CD4-positive, alpha-beta T cell treated with Interleukin-12 subunit alpha and Interleukin-12 subunit beta, for 1 hour (primary cell): ENCODE data around the gene GDPD4.

ENCODE experiments used
- DNase-seq: peaks from one replicate; pipeline ENCODE4 v3.0.0-alpha.2; 2020

Gene GDPD4

DNA sequence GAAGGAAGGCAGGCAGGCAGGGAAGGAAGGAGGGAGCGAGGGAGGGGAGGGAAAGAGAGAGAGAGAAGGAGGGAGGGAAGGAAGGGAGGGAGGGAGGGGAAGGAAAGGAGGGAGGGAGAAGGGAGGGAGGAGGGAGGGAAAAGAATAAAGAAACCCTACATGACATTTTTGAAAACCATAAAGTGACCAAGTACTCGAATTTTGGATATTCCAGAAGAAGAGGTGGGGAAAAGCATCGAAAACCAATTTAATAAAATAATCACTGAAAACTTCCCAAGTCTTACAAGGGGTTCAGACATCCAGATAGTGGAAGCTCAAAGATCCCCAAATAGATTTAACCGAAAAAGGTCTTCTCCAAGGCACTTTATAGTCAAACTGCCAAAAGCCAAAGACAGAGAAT is 11.7 kb downstream of the GDPD4 start:
- no peak for DNase-seq

DNA sequence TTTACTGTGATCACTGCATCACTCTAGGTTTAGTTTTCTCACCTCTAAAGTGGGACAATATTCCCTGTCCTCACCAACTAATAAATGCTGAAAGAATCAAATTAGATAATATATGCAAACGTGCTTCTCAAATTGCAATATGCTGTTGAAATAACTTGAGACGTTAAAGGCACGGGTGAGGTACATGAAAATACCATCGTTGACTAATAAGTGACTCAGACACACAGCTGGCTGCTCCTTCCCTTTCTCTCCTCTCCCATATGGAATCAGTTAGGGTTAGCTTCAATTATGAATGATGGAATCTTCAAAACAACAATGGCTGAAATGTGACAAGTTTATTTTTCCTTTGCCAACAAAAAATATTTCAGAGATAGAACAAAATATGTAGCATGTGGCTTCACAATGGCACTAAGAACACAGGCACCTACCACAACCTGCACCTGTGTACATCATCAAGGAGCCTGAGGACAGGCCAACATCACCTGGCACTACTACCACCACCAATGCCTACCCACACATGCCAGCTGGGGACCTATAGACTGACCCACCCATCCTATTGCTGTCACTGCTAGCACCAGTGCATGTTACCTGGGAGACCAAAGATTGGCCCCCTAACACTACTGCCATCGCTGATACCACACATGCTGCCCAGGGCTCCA is 13.7 kb downstream of the GDPD4 start:
- no peak for DNase-seq

DNA sequence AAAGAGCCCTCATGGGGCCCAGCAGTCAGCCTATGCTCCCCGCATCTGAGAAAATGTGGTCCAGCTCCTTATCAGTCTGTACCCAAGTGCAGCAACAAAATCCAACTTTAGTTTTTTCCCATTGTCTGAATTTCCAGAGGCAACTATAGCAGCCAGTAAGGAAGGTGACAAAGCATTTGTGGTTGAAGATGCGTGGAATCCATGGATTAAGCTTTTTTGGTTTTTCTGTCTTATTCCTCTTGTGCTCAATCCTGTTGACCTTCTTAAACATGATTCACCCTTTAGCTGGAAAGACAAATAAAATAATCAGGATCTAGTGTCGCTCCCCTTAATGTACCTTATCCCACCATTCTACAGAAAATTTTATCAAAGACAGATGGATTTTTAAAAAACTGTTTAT is 14.3 kb downstream of the GDPD4 start:
- DNase-seq = no peak

DNA sequence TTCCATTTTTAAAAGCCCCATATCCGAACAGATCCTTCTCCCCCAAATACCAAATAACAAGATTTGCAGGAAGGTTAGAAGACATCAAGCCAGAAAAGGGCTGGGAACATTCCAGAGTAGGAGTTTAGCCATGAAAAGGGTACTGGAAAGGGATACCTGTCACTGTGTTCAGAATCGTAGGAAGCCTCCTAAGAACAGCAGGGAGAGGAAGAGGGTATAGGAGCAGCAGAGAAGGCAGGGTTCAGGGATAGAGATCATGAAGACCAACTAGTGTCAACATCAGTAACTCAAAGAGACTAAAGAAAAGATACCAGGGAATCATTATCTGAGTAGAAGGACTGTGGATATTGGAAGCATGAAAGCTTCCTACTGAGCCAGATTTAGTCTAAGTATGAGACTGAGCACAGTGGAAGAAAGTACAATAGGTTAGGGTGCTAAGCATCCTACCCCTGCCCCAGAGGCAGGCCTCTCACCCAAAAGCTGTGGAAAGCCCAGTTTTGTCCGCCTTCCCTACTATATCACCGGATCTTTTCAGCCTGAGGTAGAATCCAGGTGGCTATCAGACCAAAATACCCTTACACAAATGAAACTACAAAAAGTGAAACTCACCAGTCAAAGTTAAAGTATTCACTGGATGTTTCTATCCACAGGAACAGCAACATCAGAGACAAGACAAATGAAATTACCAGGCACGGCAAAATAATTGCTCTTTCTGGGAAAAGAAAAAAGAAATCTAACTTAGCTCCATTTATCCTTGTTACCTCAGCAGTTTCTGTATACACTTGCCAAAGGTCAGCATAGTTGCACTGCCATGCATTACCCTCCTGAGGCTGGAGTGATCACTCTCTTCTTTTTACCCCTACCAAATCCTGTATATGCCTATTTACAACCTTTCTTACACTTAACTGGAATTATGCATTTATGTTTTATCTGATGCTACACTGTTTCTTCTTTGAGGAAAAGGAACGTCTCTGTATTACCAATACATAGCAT is 16.7 kb downstream of the GDPD4 start:
- DNase-seq = no peak

DNA sequence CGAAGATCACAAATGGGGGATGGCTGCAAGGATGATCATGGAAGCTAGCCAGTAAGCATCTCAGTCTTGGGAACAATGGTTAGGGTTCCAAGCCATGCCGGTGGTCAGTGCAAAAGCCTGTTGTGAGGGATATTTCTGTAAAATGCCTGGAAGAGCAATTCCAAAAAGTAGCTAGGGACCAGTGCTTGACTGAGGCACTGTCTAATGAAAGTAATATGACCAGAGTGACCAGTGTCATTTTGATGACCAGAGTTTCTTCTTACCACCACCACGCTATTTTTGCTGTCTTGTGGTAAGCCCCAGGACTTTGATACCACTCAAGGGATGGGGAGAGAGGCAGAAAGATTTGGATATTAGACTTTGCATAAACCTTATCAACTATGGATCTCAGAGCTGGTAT is 18.4 kb downstream of the GDPD4 start:
- DNase-seq = no peak

DNA sequence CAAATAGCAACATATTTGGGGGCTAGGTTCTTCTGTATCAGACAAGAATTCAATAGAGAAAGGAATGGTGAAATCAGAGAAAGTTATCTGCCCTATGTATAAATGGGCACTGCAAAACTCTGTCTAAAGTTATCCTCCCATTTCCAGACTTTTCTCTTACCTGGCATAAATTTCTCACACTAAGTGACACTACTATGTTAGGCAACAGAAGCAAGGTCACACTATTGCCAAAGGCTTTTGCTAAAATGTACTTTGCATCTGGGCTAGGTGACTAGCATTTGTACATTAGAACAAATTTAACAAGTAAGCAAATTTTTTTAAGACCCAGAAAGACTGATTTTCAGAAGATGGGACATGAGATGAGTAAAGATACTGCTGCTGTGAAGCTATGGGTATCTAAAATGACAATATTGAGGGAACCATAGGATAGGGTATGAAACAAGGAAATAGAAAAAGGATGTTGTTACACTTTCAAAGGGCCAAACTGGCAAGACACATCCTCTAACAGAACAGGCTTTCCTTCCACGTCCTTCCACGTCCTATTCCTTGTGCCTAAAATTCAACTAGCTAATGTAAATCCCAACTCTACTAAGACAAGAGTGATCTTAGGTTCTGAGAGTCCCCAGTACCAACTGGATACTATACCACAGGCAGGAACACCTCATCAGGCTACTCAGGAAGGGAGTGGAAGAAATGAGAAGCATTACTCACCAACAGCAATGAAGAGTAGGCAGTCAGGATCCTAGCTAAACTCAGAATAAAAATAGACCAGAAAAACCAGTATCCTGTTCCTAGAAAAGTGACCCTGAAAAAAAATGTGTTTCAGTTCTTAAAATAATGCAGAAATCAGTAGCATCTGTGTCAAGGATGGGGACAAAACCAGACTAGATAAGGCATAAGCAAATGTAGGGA is 22.6 kb downstream of the GDPD4 start:
- no peak for DNase-seq

DNA sequence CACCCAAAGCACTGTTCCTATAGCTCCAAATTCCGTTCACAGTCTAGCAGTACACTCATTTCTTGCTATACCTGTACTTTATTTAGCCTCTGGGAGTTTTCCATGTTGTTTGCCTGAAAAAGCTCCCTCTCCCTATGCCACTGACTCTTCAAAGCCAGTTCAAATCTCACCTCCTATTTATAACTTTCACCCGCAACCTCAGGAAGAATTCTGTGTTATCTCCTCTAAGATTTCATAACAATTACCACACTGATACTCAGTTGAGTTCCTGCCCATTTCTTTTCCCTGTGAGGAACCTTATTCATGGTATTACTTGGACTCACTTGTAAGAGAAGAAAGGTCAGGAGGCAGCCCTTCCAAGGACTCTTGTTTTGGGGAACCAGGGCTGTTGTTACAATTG is 25.2 kb downstream of the GDPD4 start:
- DNase-seq = no peak

DNA sequence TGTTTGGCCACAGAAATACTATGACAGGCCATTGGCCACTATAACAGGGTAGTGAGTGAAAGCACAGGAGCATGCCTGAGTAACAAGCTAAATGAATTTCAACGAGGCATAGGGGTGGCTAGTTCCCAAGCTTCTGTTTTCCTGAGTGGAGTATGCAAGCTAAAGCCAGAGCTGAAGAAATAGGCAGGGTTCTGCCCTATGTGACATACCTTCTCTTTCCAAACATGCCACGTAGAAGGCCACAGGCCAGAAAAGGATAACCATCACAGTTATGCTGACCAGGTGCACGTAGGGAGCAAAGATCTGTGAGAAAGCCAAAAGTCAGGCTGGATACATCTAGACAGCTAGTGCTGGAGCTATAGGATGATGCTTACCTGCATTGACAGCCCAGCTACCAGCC is 30.6 kb downstream of the GDPD4 start:
- DNase-seq = no peak

DNA sequence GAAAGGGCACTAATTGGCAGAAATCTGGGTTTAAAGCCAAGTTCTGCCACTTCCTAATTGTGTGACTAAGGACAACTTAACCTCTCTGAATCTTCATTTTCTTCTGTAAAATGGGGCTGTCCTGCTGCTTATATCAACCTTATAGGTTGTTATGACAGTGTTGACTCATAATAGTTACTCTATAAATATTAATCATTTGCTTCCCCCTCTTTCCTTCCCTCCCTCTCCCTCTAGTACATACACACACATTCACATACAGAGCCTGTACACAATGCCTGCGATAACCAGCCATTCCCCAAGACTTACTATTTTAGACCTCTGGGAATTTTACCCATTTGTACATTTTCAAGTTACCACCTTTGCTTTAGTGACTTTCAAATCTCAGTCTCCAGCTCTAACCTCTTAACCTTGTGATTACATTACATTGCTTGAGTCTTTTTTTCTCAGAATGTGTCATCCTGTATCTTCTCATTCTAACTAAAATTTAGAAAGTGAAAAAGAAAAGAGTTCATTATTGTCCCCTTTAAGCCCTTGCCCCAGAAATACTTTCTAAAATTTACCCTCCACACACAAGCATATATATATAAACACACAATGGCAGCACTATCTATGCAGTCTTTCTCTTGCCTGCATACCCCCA is 31.9 kb downstream of the GDPD4 start:
- no peak for DNase-seq

DNA sequence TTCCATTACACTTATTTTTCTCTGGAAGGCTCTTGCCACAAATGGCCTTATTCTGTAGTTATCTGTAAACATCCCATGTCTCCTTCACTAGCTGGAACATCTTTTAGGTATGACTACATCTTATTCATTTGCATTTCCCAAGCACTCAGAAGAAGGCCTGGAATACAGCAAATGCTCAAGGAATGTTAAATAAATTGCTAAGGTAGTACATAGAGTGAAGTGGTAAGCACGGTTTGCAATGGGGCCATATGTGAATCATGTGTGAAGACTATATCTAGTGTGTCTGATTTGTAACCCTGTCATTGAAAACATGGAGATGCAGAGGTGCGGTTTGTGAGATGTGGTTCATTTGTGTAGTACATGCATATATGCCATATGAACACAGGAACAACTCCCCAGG is 33.5 kb downstream of the GDPD4 start:
- DNase-seq = no peak

DNA sequence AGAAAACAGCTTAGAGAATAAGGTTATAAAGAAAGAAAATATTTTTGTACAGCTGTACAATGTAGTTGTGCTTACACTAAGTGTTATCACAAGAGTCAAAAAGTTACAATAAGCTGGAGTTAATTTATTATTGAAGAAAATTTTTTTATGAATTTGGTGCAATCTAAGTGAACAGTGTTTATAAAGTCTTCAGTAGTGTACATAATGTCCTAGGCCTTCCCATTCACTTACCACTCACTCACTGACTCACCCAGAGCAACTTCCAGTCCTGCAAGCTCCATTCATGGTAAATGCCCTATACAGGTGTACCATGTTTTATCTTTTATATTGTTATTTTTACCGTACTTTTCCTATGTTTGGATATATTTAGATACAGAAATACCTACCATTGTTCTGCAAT is 34.7 kb downstream of the GDPD4 start:
- DNase-seq = no peak

DNA sequence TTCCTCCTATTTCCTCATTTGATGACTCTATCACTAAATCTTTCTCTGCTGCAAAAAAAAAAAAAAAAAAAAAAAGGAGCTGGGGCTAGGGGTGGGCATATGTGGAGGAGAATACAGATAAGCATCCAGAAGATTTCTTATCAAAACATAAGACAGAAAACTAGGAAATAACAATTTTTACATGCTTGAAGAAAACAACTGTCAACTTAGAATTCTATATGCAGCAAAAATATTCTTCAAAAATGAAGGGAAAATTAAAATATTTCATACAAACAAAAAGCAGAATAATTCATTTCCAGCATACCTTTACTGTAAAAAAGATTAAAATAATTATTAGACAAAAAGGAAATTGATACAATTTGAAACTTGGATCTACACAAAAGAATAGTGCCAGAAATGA is 38.7 kb downstream of the GDPD4 start:
- no peak for DNase-seq

DNA sequence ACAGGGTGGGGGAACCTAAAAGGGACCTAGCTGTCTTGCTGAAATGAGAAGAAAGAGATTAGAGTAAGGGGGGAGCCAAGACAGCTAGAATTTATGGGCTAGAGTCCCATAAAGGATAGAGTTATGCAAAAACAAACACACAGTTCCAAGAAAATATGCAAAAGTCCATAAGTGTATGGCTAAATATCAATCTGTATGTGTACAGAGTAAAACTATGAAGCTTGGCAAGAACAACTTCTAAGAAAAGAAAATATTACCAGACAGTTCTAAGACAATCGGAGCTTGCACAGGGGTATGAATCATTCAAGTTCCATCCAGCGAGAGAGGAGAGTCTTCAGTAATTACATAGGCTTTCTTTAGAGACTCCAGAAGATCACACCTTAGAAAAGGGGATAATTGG is 41.8 kb downstream of the GDPD4 start:
- no peak for DNase-seq

DNA sequence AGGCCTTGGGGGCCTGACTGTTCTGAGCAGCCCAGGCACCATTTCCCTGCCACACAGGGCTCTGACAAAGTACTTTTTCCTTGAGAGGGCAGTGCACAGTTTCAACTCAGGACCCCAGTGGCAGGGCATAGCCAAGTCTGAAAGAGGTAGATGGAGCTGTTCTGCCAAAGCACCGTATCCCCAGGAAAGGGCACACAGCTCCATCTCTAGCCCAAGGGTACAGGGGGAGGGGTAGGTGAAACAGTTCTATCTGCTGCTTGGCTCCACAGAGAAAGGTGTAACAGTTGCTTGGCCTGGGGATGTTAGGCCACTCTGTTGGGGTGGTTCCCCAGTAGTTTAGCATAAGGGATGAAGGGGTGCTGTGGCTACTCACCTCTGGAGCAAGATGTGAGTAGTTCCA is 47.8 kb downstream of the GDPD4 start:
- no peak for DNase-seq

DNA sequence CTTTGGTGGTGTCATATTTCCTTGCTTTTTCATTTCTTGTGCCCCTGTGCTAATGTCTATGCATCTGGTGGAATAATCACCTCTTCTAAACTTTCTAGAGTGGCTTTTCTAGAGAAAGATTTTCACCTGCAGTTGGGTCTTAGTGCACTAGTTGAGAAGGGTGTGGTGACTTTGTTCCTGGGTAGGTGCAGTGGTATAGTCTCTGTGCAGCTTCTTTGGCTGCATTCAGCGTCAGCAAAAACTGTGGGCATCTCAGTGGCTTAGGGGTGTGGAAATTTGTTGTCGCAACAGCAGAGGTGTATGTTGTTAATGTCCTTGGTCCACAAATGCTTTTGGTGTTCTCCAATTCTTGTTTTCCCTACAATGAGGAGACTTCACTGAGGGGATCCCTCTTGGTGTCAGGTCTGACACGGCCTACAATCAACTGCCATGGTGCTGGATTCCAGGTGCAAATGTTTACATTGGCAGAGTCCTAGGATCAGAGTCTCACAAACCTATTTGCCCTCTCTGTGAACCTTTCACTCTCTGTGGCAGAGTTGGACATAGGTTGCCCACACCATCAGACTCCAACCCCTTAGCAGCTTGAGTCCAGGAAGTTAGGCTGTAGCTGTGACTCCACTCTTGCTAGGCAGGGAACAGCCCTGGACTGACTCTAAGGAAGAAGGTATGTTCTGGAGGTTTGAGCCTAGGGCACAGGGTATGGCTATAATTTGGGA is 48.8 kb downstream of the GDPD4 start:
- DNase-seq = no peak

DNA sequence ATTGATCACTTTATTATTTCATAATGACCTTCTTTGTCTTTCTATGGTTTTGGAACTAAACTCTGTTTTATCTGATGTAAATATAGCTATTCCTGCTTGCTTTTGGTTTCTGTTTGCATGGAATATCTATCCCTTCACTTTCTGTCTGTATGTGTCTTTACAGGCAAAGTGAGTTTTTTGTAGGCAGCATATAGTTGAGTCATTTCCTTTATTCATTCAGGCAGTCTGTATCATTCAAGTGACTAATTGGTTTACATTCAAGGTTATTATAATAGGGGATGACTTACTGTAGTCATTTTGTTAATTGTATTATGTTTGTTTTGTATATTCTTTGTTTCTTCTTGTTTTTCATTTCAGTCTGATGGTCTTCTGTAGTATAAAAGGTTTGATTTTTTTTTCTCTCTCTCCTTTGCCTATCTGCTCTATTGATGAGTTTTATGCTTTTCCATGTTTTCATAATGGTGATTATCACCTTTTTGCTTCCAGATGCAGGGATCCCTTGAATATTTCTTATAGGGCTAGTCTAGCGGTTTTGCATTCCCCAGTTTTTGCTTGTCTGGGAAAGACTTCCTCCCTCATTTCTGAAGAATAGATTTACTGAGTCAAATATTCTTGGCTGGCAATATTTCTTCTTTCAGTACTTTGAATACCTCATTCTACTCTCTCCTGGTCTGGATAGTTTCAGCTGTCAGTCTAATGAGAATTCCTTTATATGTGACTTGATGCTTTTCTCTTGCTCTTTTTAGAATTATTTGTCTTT is 50.4 kb downstream of the GDPD4 start:
- no peak for DNase-seq

DNA sequence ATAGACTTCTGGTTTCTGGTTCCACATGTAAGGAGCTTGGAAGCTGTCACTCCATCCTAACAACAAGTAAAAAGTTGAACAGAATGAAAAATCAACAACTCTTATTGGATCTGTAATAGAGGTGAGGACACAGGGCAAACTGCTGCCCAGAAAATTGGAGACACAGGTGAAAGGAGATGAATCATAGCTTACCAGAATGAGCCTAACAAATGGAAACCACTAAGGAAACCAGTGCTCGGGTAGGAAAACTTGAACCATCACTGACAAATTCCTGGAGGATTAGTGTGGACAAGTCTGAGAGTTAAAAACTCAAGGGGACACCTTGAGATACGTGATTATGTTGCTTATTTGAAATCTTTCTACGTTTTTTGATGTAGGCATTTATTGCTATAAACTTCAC is 52.1 kb downstream of the GDPD4 start:
- no peak for DNase-seq

DNA sequence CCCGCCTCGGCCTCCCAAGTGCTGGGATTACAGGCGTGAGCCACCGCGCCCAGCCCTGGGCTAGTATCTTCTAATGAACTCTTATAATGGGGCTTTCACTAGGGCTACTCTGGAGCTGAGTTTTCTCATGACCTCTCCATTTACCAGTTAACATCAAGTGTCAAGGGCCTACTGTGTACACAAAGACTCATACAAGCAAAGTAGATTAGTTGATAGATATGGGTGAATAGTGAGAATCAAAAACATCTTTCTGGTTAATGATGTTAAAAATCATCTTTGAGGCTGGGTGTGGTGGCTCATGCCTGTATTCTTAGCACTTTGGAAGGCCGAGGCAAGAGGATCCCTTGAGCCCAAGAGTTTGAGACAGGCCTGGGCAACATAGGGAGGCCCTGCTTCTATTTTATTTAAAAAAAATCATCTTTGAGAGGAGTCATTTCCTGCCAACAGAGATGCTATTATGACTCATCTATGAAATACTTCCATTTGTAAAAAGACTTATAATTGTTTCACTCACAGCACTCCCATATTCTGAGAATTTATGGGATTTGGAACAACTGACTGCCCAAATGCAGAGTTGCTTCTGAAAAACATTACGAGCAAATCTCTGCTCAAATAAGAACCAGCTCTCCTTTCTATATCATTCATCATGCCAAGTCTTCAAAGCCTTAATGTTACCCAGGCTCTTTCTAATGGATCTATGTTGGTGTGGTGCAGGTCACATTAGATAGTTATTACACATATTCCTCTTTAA is 57.0 kb downstream of the GDPD4 start:
- DNase-seq = no peak

DNA sequence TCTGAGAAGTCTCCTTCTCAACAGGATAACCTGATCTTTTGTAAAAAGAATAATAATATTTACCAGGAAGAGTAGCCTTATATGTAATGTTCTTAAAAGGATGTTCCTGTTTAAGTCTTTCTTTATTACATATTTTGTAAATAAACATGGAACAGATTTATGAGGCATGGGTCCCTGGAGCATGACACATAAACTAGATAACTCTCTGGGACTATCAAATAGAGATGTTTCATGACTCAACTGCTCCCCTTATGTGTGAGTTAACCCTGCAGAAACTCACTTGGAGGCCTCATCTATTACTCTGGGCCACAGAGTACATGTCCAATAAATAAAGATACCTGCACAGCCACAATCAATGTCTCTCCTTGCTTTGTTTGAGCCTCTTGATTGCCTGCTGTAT is 64.6 kb downstream of the GDPD4 start:
- DNase-seq = no peak

DNA sequence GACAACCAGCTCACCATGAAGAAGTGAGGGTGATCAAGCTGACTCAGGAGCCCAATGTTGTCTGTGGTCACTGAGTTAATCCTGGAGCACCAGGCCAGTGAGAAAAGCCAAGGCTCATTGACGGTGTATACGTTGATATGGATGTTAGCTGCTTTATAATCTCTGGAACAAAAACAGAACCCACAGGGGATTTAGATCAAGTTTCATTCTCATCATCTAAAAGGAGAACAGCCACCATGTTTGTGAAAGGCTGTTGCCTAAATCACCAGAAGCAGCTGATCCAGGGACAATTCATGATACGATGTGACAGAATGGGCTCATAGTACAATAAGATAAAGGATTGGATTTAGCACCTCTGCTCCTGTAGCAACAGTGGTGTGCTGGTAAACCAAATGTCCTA is 68.5 kb downstream of the GDPD4 start:
- no peak for DNase-seq

DNA sequence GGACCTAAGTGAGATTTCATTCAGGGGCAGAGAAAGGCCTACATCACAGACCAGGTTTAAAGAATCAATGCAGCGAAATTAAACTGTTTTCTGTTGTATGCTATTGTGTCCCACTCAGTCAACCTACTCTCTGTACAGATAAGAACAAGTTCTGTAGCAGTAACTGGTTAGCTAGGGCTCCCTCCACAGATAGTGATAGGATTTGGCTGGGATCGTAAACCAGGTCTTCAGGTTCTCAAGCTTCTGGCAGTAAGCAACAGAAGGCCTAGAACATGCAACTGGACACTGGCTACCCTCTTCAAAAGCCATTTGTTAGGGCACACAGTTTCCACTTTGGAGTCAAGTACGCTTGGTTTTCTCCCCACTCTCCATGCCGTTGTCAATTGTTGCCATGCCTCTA is 69.2 kb downstream of the GDPD4 start:
- DNase-seq = no peak
